Measurements from ENCODE around the gene SLC12A7.
A peak's percentile ranks its signal among the peaks of the same experiment; 100 is the strongest.
"Not testable (repeated sequence)": the region's sequence is repeated elsewhere in the genome, so short reads cannot be mapped to it uniquely, and the experiment has no call there.

Gene SLC12A7

DNA sequence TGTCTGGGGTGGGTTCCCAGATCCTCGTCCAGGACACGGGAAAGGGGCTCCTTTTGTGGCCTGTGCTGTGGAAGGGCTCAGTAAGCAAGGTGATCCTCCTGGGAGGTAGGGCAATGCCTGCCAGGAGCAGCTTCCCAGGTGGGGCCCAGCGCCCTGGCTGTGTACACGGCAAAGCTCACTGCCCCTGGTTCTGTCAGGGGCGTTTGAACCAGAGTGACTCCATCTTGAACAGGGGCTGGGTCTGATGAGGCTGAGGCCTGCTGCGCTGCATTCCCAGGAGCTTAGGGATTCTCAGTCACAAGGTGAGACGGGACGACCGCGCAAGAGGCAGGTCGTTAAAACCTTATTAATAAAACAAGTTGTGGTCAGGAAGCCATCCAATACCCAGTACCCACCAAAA lies 19.9 kb upstream of the SLC12A7 start:
- no peak overlapping the region for H3K4me3 ChIP-seq (replicated peaks; ENCODE audit: low read depth, low read length)
- TF ChIP-seq, protein P1, sequence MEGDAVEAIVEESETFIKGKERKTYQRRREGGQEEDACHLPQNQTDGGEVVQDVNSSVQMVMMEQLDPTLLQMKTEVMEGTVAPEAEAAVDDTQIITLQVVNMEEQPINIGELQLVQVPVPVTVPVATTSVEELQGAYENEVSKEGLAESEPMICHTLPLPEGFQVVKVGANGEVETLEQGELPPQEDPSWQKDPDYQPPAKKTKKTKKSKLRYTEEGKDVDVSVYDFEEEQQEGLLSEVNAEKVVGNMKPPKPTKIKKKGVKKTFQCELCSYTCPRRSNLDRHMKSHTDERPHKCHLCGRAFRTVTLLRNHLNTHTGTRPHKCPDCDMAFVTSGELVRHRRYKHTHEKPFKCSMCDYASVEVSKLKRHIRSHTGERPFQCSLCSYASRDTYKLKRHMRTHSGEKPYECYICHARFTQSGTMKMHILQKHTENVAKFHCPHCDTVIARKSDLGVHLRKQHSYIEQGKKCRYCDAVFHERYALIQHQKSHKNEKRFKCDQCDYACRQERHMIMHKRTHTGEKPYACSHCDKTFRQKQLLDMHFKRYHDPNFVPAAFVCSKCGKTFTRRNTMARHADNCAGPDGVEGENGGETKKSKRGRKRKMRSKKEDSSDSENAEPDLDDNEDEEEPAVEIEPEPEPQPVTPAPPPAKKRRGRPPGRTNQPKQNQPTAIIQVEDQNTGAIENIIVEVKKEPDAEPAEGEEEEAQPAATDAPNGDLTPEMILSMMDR (IDR thresholded peaks at IDR 0.05; ENCODE audit: low read length, missing control alignments): no peak
- DNase-seq (ENCODE audit: low read depth): no peak

DNA sequence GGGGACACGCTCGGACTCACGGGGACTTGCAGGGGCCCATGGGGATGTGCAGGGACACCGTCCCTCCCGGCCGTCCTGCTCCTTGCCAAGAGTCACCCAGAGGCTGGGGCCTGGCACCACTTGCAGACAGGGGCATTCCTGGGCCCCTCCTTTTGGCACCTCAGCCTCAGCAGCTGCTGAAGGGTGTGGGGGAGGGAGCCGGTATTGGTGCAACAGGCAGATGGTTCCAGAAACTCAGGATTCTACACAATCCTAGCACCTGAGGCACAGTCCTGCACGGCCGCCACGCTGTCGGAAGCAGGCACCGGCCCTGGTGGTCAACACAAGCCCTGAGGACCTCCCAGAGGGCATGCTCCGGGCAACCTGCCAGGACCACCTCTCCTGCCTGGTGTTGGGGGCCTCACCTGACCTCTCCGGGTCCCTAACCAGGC lies 19.3 kb upstream of the SLC12A7 start:
- TF ChIP-seq, protein P1 (IDR thresholded peaks at IDR 0.05; ENCODE audit: low read length, missing control alignments): no peak
- no peak overlapping the region for H3K4me3 ChIP-seq (replicated peaks; ENCODE audit: low read depth, low read length)
- DNase-seq (ENCODE audit: low read depth): no peak

DNA sequence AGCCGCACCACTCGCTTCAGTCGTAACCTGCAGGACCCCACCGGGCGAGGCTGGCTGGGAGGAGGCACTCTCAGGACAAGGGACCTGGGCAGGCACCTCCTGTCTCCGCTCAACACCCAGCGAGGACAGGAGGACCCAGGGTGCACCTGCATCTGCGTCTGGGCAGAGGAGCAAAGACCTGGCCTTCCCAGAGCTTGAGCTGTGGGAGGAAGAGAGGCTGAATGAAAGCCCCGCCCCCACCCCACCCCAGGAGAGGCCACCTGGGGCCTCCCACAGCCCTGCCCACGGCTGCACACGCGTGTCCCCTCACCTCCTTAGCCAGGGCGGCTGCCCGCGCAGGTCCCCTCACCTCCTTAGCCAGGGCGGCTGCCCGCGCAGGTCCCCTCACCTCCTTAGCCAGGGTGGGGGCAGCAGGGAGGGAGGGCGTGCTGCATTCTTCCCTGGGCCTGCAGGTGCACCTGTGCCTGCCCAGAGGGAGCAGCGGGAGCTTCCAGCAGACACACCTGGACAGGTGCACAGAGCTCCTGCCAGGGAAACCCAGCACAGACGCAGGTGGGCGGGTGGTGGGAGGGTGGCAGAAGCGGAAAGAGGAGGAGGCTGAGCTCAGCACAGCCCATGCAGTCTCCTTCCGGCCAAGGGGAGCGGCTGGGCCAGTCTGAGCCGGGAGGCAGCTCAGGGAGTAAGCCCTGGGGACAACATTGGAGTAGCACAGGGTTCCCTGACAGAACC lies 18.5 kb upstream of the SLC12A7 start:
- no peak for DNase-seq (ENCODE audit: low read depth)
- TF ChIP-seq, protein P1 (IDR thresholded peaks at IDR 0.05; ENCODE audit: low read length, missing control alignments): no peak

GRCh38 chr5:1129711-1130055 lies 17.8 kb upstream of the SLC12A7 start:
- no peak for DNase-seq (ENCODE audit: low read depth)
- TF ChIP-seq, protein P1 (IDR thresholded peaks at IDR 0.05; ENCODE audit: low read length, missing control alignments): no peak
- H3K4me3 ChIP-seq (replicated peaks; ENCODE audit: low read depth, low read length): no peak overlapping the region

More for the DNA sequence above, 18.5 kb upstream of the SLC12A7 start:
- H3K4me3 ChIP-seq (replicated peaks; ENCODE audit: low read depth, low read length): no peak overlapping the region

DNA sequence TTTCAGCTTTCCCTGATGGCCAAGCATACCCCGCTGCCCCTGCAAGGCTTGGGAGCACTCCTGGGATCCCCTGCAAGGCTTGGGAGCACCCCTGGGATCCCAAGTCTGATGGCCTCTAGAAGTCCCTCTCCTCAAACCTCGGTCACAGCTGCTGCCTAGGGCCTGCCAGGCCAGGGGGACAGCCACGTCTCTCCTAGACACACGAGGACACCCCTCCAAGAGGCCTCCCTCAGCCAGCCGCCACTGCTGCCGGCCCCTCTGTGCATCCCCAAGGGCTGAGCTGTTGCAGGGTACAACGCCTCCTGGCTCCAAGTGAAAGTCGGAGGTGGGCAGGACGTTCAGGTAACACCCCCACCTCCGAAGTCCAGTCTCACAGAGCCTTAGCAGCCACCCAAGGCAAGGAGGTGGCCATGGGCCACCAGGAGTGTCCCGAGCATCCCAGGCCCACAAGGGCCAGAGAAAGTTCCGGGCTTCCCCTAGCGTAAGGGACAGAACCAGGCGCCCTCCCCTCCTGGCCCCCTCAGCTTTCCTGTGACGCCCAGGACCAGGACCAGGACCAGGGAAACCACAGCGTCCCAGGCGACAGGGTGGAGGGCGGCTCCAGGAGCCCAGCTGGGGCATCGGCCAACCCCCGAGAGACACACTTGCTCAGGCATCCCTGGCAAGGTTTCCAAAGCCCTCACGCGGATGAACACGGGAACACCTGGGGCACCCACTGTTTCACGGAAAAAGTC lies 17.3 kb upstream of the SLC12A7 start:
- no peak overlapping the region for H3K4me3 ChIP-seq (replicated peaks; ENCODE audit: low read depth, low read length)
- TF ChIP-seq, protein P1 (IDR thresholded peaks at IDR 0.05; ENCODE audit: low read length, missing control alignments): no peak
- no peak for DNase-seq (ENCODE audit: low read depth)

DNA sequence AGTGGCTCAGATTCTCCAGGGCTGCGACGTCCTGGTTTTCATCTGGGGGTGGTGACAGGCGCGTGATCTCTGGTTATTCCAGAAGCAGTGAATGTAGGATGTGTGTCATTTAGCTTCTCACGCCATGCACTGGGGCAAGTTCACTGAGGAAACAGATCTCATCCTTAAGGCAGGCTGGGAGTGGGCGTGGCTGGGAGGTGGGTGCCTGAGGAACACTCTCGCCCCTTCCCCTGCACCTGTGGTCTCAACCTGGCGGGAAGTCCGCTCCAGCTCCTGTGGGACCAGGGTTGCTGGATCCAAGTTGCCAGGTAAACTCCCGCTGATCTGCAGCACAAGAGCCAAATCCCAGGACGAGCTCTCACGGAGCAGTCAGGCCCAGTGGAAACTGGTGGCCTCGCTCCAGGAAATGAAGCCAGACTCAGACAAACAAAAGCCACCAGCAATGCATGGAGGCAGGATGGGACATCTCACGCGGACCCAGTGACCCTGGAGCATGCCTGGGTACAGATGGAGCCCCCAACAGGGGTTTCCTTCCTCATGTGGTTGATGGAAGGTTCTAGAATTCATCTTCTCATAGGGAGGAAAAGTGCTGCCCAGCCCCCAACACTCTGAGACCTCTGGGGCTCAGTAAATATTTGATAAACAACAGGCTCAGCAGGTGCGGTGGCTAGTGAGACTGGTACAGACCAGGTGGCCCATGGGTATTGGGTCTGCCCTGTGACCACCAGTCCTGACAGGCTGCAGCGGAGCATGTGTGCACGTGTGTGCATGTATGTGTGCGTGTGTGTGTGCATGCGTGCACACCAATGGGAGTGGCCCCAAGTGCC lies 16.3 kb upstream of the SLC12A7 start:
- TF ChIP-seq, protein P1 (IDR thresholded peaks at IDR 0.05; ENCODE audit: low read length, missing control alignments): no peak
- DNase-seq (ENCODE audit: low read depth): peak; percentile 20
- H3K4me3 ChIP-seq (replicated peaks; ENCODE audit: low read depth, low read length): no peak overlapping the region

DNA sequence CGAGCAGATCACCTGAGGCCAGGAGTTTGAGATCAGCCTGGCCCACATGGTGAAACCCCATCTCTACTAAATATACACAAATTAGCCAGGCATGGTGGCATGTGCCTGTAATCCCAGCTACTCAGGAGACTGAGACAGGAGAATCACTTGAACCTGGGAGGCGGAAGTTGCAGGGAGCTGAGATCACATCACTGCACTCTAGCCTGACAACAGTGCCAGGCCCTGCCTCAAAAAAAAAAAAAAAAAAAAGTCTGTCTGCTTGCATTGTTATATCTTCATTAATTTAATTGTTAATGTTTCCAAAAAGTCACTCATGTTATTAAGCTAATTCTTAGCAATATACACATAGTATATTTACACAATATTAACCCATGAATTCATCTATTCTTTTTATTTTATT lies 13.8 kb upstream of the SLC12A7 start:
- not testable (repeated sequence) for DNase-seq (ENCODE audit: low read depth)

More for the DNA sequence above, 13.8 kb upstream of the SLC12A7 start:
- H3K4me3 ChIP-seq (replicated peaks; ENCODE audit: low read depth, low read length): not testable (repeated sequence)
